Measurements from ENCODE around the gene GSG1. TPM values are rescaled to one million over a fixed set of nuclear protein-coding genes. Genes with fewer than 3 reads are reported as not detected.
A peak's percentile ranks its signal among the peaks of the same experiment; 100 is the strongest.

Gene GSG1
- polyA plus RNA-seq, 2 of the 4 experiments (the other 2 are of a cell fraction) = 0.06 TPM; not detected in 1

DNA sequence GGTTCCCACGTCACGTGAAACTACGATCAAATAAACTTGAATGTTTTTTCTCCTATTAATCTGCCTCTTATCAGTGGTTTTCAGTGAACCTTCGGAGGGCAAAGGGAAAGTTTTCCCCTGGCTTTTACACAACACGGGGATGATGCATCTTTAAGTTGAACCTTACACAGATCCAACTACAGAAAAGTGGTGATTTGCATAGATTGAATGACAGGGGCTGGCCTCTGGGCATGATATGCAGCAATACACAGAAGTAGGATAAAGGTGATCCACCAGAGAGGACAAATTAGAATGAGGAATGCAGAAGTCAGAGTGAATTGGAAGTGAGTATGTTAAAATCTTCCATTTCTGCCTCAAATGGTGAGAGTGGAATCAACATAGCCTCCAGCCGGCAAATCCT, 11.6 kb downstream of the GSG1 start:
- TF ChIP-seq RAD21 (conservative IDR thresholded peaks at IDR 0.05 in 1 of 2, IDR thresholded peaks at IDR 0.05 in 1 of 2) (no peak), TFCP2L1 (CRISPR knock-in tag; IDR thresholded peaks at IDR 0.05) (no peak), JUN (IDR thresholded peaks at IDR 0.05) (no peak), KDM1A (IDR thresholded peaks at IDR 0.05; ENCODE audit: low read depth) (no peak)
- TF ChIP-seq, protein P1, sequence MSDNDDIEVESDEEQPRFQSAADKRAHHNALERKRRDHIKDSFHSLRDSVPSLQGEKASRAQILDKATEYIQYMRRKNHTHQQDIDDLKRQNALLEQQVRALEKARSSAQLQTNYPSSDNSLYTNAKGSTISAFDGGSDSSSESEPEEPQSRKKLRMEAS (IDR thresholded peaks at IDR 0.05) = no peak
- Histone ChIP-seq H3K9me3 (no peaks in the 10 kb centered on the region), H3K4me1 (peaks cover 22% of the 10 kb centered on the region), H3K4me3 (no peak overlapping the region), H3K4me2 (no peak overlapping the region), H3K27ac (0 out of 6 replicates have a peak overlapping the region, but pooled peaks of 1 of the 2 experiments have one; percentile 18)
- DNase-seq (ENCODE audit: low read depth in 1 of 2, low spot score in 1 of 2) (no peak), FAIRE-seq (no peak), ATAC-seq (no peak)
- POLR2A ChIA-PET = no interaction called here
- CTCF ChIA-PET = interaction anchor here (2.5 kb wide), 1 partner anchor 120 kb away, joined by 17 read pairs; no protein-coding TSS in a partner anchor
- 90% methylated on average over 6 of the region's 6 CpGs for WGBS (ENCODE audit: missing lambda C conversion rate)

DNA sequence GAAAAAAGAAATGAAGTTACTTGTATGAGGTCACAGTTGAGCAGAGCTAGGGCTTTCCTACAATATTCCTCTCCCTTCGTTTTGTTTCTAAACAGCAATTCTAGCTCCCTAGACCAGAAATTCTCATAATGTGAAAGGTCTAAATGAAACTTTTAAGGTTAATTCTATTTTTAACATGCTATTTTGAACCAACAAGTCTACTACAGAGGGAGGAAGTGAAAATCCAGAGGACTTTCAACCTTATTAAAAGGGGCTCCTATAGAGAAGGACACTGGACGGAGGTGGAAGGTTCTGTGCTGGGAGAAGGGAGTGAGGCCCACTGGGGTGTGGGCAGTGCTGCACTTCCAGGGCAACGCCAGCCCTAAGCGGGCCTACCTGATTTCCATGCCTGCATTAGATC, 13.4 kb downstream of the GSG1 start:
- FAIRE-seq (no peak), ATAC-seq (no peak), DNase-seq (ENCODE audit: low read depth in 1 of 2, low spot score in 1 of 2) (no peak)
- TF ChIP-seq HDAC2 (IDR thresholded peaks at IDR 0.05) = no peak
- no peak for TF ChIP-seq ESRRA (IDR thresholded peaks at IDR 0.05; ENCODE audit: borderline replicate concordance, low read length)
- no peak for TF ChIP-seq CHD2 (IDR thresholded peaks at IDR 0.05; ENCODE audit: low read length, partially characterized antibody)
- TF ChIP-seq, protein P2, sequence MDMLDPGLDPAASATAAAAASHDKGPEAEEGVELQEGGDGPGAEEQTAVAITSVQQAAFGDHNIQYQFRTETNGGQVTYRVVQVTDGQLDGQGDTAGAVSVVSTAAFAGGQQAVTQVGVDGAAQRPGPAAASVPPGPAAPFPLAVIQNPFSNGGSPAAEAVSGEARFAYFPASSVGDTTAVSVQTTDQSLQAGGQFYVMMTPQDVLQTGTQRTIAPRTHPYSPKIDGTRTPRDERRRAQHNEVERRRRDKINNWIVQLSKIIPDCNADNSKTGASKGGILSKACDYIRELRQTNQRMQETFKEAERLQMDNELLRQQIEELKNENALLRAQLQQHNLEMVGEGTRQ (IDR thresholded peaks at IDR 0.05) = no peak
- no peak for TF ChIP-seq ZC3H11A (IDR thresholded peaks at IDR 0.05)
- TF ChIP-seq HEYL (CRISPR knock-in tag; IDR thresholded peaks at IDR 0.05) = no peak
- TF ChIP-seq MAFK (IDR thresholded peaks at IDR 0.05; ENCODE audit: partially characterized antibody) = no peak
- no peak for TF ChIP-seq EP300 (IDR thresholded peaks at IDR 0.05)
- no peak for TF ChIP-seq NFE2L2 (conservative IDR thresholded peaks at IDR 0.05; ENCODE audit: low read length)
- no peak for TF ChIP-seq JUNB (IDR thresholded peaks at IDR 0.05)
- TF ChIP-seq HMGXB4 (CRISPR knock-in tag; IDR thresholded peaks at IDR 0.05; ENCODE audit: borderline replicate concordance) = no peak
- TF ChIP-seq FOSB (CRISPR knock-in tag; IDR thresholded peaks at IDR 0.05) = no peak
- WGBS (ENCODE audit: missing lambda C conversion rate) = 86% methylated on average over 4 of the region's 4 CpGs
- no peaks in the 10 kb centered on the region for H3K9me3 ChIP-seq
- H3K4me3 ChIP-seq = no peak overlapping the region
- no peak overlapping the region for H3K27ac ChIP-seq
- ChIA-PET POLR2A (no interaction called here), CTCF (interaction anchor here (0.6 to 4.4 kb wide), 7 partner anchors 8 to 445 kb away, joined by 3 to 33 read pairs (median 5); no protein-coding TSS in a partner anchor)
- H3K4me1 ChIP-seq = peaks cover 20% of the 10 kb centered on the region
- H3K4me2 ChIP-seq = no peak overlapping the region

DNA sequence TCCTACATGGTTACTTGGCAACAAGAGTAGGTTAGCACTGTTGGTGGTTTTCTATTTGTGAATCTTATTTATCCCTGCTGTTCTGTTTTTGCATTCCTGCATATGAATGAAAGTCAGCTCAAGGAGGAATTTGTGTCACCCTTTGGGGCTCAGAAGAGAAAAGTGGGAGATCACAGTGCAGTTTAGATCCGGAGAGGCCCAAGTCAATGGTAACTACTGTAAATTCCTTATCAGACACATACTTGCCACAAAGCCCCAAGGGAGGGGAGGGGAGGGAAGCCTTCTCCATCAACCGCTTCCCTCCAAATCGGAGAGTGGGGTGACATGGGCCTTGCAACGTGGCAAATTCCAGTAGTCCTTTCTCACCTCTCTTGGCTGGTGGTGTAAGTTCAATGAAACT, 15.0 kb downstream of the GSG1 start:
- Histone ChIP-seq H3K4me2 (no peak overlapping the region), H3K4me1 (peaks cover 5% of the 10 kb centered on the region), H3K27ac (no peak overlapping the region), H3K9me3 (no peaks in the 10 kb centered on the region), H3K4me3 (no peak overlapping the region)
- CTCF ChIA-PET = interaction anchor here (0.6 to 4.4 kb wide), 12 partner anchors 9 to 299 kb away, joined by 3 to 33 read pairs (median 4); partner anchors contain the start of gene EMP1
- no peak for FAIRE-seq
- TF ChIP-seq ZSCAN20 (CRISPR knock-in tag; IDR thresholded peaks at IDR 0.05) (no peak), PHF8 (IDR thresholded peaks at IDR 0.05; ENCODE audit: borderline replicate concordance, low read depth) (no peak), BHLHE40 (IDR thresholded peaks at IDR 0.05; ENCODE audit: low read depth, low read length) (no peak)
- WGBS (ENCODE audit: missing lambda C conversion rate) = 80% methylated on average over 4 of the region's 4 CpGs
- POLR2A ChIA-PET = no interaction called here
- no peak for ATAC-seq
- DNase-seq (ENCODE audit: low read depth in 1 of 2, low spot score in 1 of 2) = no peak
